Upper lobe of left lung (tissue), 4 donors: Measurements from ENCODE around the gene TAAR1.

Experiments used
- CTCF ChIP-seq, 6 experiments: fragments of 450-650 bp in 4 of 6; fragments of 200-600 bp in 2 of 6; sonication (generic) in 2 of 6; IDR thresholded peaks; one replicate each; pipeline ENCODE4 v1.5.1; 2016 to 2019; ENCODE audit warnings: antibody characterized with exemption in 6 of 6
- POLR2AphosphoS5 ChIP-seq, 2 donors: sonication (generic); formaldehyde crosslinking; IDR thresholded peaks; one replicate each; pipeline ENCODE4 v1.5.1; 2017; ENCODE audit warnings: antibody characterized with exemption in 2 of 2

- TF ChIP-seq POLR2AphosphoS5 (IDR thresholded peaks at IDR 0.05) (no peak), CTCF (IDR thresholded peaks at IDR 0.05) (no peak)
Measured at GRCh38 chr6:132671295-132671694, 12.3 kb upstream of the TAAR1 start.
